Mammary epithelial cell (primary cell): ENCODE measurements around the gene NUDT2.

Experiments used
- EZH2 ChIP-seq: IDR thresholded peaks from 2 replicates; pipeline ENCODE4 v1.6.1; 2012; ENCODE audit warnings: low read length, inconsistent platforms, borderline replicate concordance
- TF ChIP-seq, protein P1 (sequence below), 2 donors: IDR thresholded peaks in 1 of 2; conservative IDR thresholded peaks in 1 of 2; 2 replicates each; pipeline ENCODE4 v1.5.1; 2011 to 2012; ENCODE audit warnings: inconsistent platforms in 2 of 2, low read length in 2 of 2, mild to moderate bottlenecking in 2 of 2, control low read depth in 1 of 2, low read depth in 1 of 2; ENCODE audit not compliant: insufficient read depth in 1 of 2; ENCODE audit errors: extremely low read depth in 1 of 2

- TF ChIP-seq, protein P1, sequence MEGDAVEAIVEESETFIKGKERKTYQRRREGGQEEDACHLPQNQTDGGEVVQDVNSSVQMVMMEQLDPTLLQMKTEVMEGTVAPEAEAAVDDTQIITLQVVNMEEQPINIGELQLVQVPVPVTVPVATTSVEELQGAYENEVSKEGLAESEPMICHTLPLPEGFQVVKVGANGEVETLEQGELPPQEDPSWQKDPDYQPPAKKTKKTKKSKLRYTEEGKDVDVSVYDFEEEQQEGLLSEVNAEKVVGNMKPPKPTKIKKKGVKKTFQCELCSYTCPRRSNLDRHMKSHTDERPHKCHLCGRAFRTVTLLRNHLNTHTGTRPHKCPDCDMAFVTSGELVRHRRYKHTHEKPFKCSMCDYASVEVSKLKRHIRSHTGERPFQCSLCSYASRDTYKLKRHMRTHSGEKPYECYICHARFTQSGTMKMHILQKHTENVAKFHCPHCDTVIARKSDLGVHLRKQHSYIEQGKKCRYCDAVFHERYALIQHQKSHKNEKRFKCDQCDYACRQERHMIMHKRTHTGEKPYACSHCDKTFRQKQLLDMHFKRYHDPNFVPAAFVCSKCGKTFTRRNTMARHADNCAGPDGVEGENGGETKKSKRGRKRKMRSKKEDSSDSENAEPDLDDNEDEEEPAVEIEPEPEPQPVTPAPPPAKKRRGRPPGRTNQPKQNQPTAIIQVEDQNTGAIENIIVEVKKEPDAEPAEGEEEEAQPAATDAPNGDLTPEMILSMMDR (conservative IDR thresholded peaks at IDR 0.05 in 1 of 2, IDR thresholded peaks at IDR 0.05 in 1 of 2; ENCODE audit: extremely low read depth in 1 of 2, insufficient read depth in 1 of 2, low read depth in 1 of 2, low read length in 2 of 2): no peak
- no peak for TF ChIP-seq EZH2
These were observed 38.3 kb upstream of the NUDT2 start for GRCh38 chr9:34291023-34291422.
